IPS DF 19.7 (cell line): ENCODE measurements around the gene EPHB2.

ENCODE experiments used
- DNase-seq: peaks from one replicate; pipeline ENCODE4 v3.0.0-alpha.2; 2013; ENCODE audit warnings: low read depth, low spot score

EPHB2 gene

GRCh38 chr1:22778862-22779520 lies 68.4 kb downstream of the EPHB2 start:
- no peak for DNase-seq

- DNase-seq = peak; percentile 42
Observed at GRCh38 chr1:22780696-22781095, 70.1 kb downstream of the EPHB2 start.

GRCh38 chr1:22781483-22781882 lies 70.8 kb downstream of the EPHB2 start:
- DNase-seq = no peak

GRCh38 chr1:22782406-22782805 lies 71.8 kb downstream of the EPHB2 start:
- DNase-seq = no peak

- no peak for DNase-seq
Observed at GRCh38 chr1:22784317-22784716, 73.7 kb downstream of the EPHB2 start.

GRCh38 chr1:22784737-22785136 lies 74.1 kb downstream of the EPHB2 start:
- no peak for DNase-seq

GRCh38 chr1:22786101-22786500 lies 75.5 kb downstream of the EPHB2 start:
- no peak for DNase-seq

GRCh38 chr1:22786719-22787489 lies 76.3 kb downstream of the EPHB2 start:
- DNase-seq = no peak

- no peak for DNase-seq
Observed at GRCh38 chr1:22787636-22788035, 77.0 kb downstream of the EPHB2 start.

- DNase-seq = no peak
Observed at GRCh38 chr1:22788254-22788661, 77.6 kb downstream of the EPHB2 start.

GRCh38 chr1:22789356-22789994 lies 78.8 kb downstream of the EPHB2 start:
- DNase-seq = no peak

GRCh38 chr1:22790232-22791008 lies 79.8 kb downstream of the EPHB2 start:
- DNase-seq = no peak

GRCh38 chr1:22791831-22792347 lies 81.2 kb downstream of the EPHB2 start:
- no peak for DNase-seq

- DNase-seq = no peak
Observed at GRCh38 chr1:22792396-22793160, 81.9 kb downstream of the EPHB2 start.

GRCh38 chr1:22793647-22794046 lies 83.0 kb downstream of the EPHB2 start:
- DNase-seq = no peak

GRCh38 chr1:22794647-22795365 lies 84.2 kb downstream of the EPHB2 start:
- DNase-seq = no peak

GRCh38 chr1:22795366-22795714 lies 84.7 kb downstream of the EPHB2 start:
- no peak for DNase-seq

- no peak for DNase-seq
Observed at GRCh38 chr1:22796642-22797041, 86.0 kb downstream of the EPHB2 start.

GRCh38 chr1:22798083-22798482 lies 87.4 kb downstream of the EPHB2 start:
- DNase-seq = no peak

- no peak for DNase-seq
Observed at GRCh38 chr1:22799971-22800370, 89.3 kb downstream of the EPHB2 start.
